ENCODE data around the gene TUBA1B. TPM values are rescaled to one million over a fixed set of nuclear protein-coding genes. Genes with fewer than 3 reads are reported as not detected.

The TUBA1B gene
- total RNA-seq, 1 experiment from 2014 or later, result 3,645 TPM

- TF ChIP-seq CTCF (conservative IDR thresholded peaks at IDR 0.05; ENCODE audit: low read depth, low read length) (no peak), EZH2 (IDR thresholded peaks at IDR 0.05; ENCODE audit: borderline replicate concordance, low read depth, low read length, poor library complexity, severe bottlenecking) (no peak)
- no peaks in the 10 kb centered on the region for H3K27me3 ChIP-seq (replicated peaks; ENCODE audit: insufficient read depth, low read depth, low read length, poor library complexity)
- peaks cover 8% of the 10 kb centered on the region for H3K4me1 ChIP-seq (ENCODE audit: insufficient read depth, low read length, poor library complexity, severe bottlenecking)
- DNase-seq (ENCODE audit: low spot score), result no peak
- H3K27ac ChIP-seq (ENCODE audit: low read depth, low read length, poor library complexity, severe bottlenecking), result peak overlapping the region; percentile 57
- CTCF ChIA-PET, result interaction anchor here (1.3 to 3.2 kb wide), 2 partner anchors 13 to 23 kb away, joined by 10 to 19 read pairs; no protein-coding TSS in a partner anchor
- H3K36me3 ChIP-seq (ENCODE audit: insufficient read depth, low read length, poor library complexity, severe bottlenecking), result no peaks in the 10 kb centered on the region
- BruUV-seq (replicated peaks), result no TSS peak
- peak overlapping the region; percentile 95 for H3K4me3 ChIP-seq (ENCODE audit: low read depth, low read length, poor library complexity, severe bottlenecking)
- POLR2A ChIA-PET (ENCODE audit: low non-redundant PET), result no interaction called here
- intact Hi-C loops (cut with micrococcal nuclease; ENCODE audit: unreplicated experiment), result loop anchor here (5.0 kb wide), 1 partner anchor 99 kb away; no protein-coding TSS in a partner anchor
- no peaks in the 10 kb centered on the region for H3K9me3 ChIP-seq (ENCODE audit: low read depth, low read length, poor library complexity, severe bottlenecking)
These were observed 20.0 kb downstream of the TUBA1B start for GRCh38 chr12:49111206-49111605.

GRCh38 chr12:49110464-49111155 is 20.6 kb downstream of the TUBA1B start, which contains the start of gene LMBR1L:
Gene LMBR1L, minus strand, starts transcription at chr12:49110847. Its CDS starts 292 bp downstream, at chr12:49110555.
- Histone ChIP-seq H3K9me3 (ENCODE audit: low read depth, low read length, poor library complexity, severe bottlenecking) (no peaks in the 10 kb centered on the region), H3K27me3 (replicated peaks; ENCODE audit: insufficient read depth, low read depth, low read length, poor library complexity) (no peaks in the 10 kb centered on the region), H3K4me3 (ENCODE audit: low read depth, low read length, poor library complexity, severe bottlenecking) (peak within 1 kb of the TSS; percentile 95), H3K27ac (ENCODE audit: low read depth, low read length, poor library complexity, severe bottlenecking) (peak within 1 kb of the TSS; percentile 81), H3K36me3 (ENCODE audit: insufficient read depth, low read length, poor library complexity, severe bottlenecking) (no peaks in the 10 kb centered on the region), H3K4me1 (ENCODE audit: insufficient read depth, low read length, poor library complexity, severe bottlenecking) (peaks cover 8% of the 10 kb centered on the region)
- BruUV-seq (replicated peaks), result no TSS peak
- ChIA-PET CTCF (interaction anchor here (1.3 to 3.2 kb wide), 2 partner anchors 12 to 22 kb away, joined by 10 to 19 read pairs; no protein-coding TSS in a partner anchor), POLR2A (ENCODE audit: low non-redundant PET) (interaction anchor here (0.5 to 0.7 kb wide), 2 partner anchors 19 to 130 kb away, joined by 3 to 4 read pairs; no protein-coding TSS in a partner anchor)
- DNase-seq (ENCODE audit: low spot score), result peak; percentile 99
- intact Hi-C loops (cut with micrococcal nuclease; ENCODE audit: unreplicated experiment), result loop anchor here (5.0 kb wide), 1 partner anchor 98 kb away; no protein-coding TSS in a partner anchor
- TF ChIP-seq CTCF (conservative IDR thresholded peaks at IDR 0.05; ENCODE audit: low read depth, low read length) (peak; percentile 49; the same call in 1 of the 2 replicates), EZH2 (IDR thresholded peaks at IDR 0.05; ENCODE audit: borderline replicate concordance, low read depth, low read length, poor library complexity, severe bottlenecking) (no peak)

- TSS peak; percentile 42 for BruUV-seq (replicated peaks)
- H3K9me3 ChIP-seq (ENCODE audit: low read depth, low read length, poor library complexity, severe bottlenecking), result no peaks in the 10 kb centered on the region
- no peaks in the 10 kb centered on the region for H3K27me3 ChIP-seq (replicated peaks; ENCODE audit: insufficient read depth, low read depth, low read length, poor library complexity)
- intact Hi-C loops (cut with micrococcal nuclease; ENCODE audit: unreplicated experiment), result loop anchor here (5.0 kb wide), 1 partner anchor 98 kb away; no protein-coding TSS in a partner anchor
- peak overlapping the region; percentile 81 for H3K27ac ChIP-seq (ENCODE audit: low read depth, low read length, poor library complexity, severe bottlenecking)
- POLR2A ChIA-PET (ENCODE audit: low non-redundant PET), result interaction anchor here (0.5 to 0.7 kb wide), 3 partner anchors 20 to 651 kb away, joined by 3 to 8 read pairs (median 4); no protein-coding TSS in a partner anchor
- CTCF ChIA-PET, result interaction anchor here (1.0 to 3.2 kb wide), 2 partner anchors 11 kb away, joined by 3 to 19 read pairs; no protein-coding TSS in a partner anchor
- H3K4me1 ChIP-seq (ENCODE audit: insufficient read depth, low read length, poor library complexity, severe bottlenecking), result peaks cover 8% of the 10 kb centered on the region
- no peak for DNase-seq (ENCODE audit: low spot score)
- no peaks in the 10 kb centered on the region for H3K36me3 ChIP-seq (ENCODE audit: insufficient read depth, low read length, poor library complexity, severe bottlenecking)
- peak overlapping the region; percentile 95 for H3K4me3 ChIP-seq (ENCODE audit: low read depth, low read length, poor library complexity, severe bottlenecking)
- TF ChIP-seq CTCF (conservative IDR thresholded peaks at IDR 0.05; ENCODE audit: low read depth, low read length) (no peak), EZH2 (IDR thresholded peaks at IDR 0.05; ENCODE audit: borderline replicate concordance, low read depth, low read length, poor library complexity, severe bottlenecking) (no peak)
These were observed 21.3 kb downstream of the TUBA1B start for GRCh38 chr12:49109641-49110463.
